ENCODE results near the gene C9orf78. TPM values are rescaled to one million over a fixed set of nuclear protein-coding genes. Genes with fewer than 3 reads are reported as not detected.

The C9orf78 gene
- total RNA-seq, 1 experiment from 2014 or later, result 30.0 TPM

- DNase-seq (ENCODE audit: unreplicated experiment), result no peak
- Mint-ChIP-seq H3K36me3 (ENCODE audit: insufficient read depth, unreplicated experiment) (peaks cover 77% of the 10 kb centered on the region), H3K4me3 (ENCODE audit: unreplicated experiment) (no peak overlapping the region), H3K27ac (ENCODE audit: low read depth, unreplicated experiment) (no peak overlapping the region), H3K27me3 (ENCODE audit: insufficient read depth, unreplicated experiment) (no peaks in the 10 kb centered on the region), H3K9me3 (ENCODE audit: unreplicated experiment) (no peaks in the 10 kb centered on the region), H3K4me1 (ENCODE audit: insufficient read depth, unreplicated experiment) (no peaks in the 10 kb centered on the region)
- POLR2A ChIA-PET, result interaction anchor here (1.2 kb wide), 1 partner anchor 10 kb away, joined by 3 read pairs; the partner anchor contains the start of gene TOR1A
- CTCF ChIA-PET, result no interaction called here
- no TSS peak for BruUV-seq (replicated peaks)
- intact Hi-C loops (cut with micrococcal nuclease), result no loop called here
- no peak for TF ChIP-seq CTCF (IDR thresholded peaks at IDR 0.05; ENCODE audit: unreplicated experiment)
Measured at GRCh38 chr9:129814432-129815223, 20.4 kb downstream of the C9orf78 start.

- Mint-ChIP-seq H3K36me3 (ENCODE audit: insufficient read depth, unreplicated experiment) (peaks cover 78% of the 10 kb centered on the region), H3K4me3 (ENCODE audit: unreplicated experiment) (no peak overlapping the region), H3K27me3 (ENCODE audit: insufficient read depth, unreplicated experiment) (no peaks in the 10 kb centered on the region), H3K27ac (ENCODE audit: low read depth, unreplicated experiment) (no peak overlapping the region), H3K9me3 (ENCODE audit: unreplicated experiment) (no peaks in the 10 kb centered on the region), H3K4me1 (ENCODE audit: insufficient read depth, unreplicated experiment) (no peaks in the 10 kb centered on the region)
- TSS peak; percentile 36 for BruUV-seq (replicated peaks)
- TF ChIP-seq CTCF (IDR thresholded peaks at IDR 0.05; ENCODE audit: unreplicated experiment), result no peak
- ChIA-PET POLR2A (interaction anchor here (0.7 to 2.5 kb wide), 4 partner anchors 11 to 88 kb away, joined by 3 to 15 read pairs (median 4); partner anchors contain the start of genes TOR1A and TOR1B), CTCF (no interaction called here)
- intact Hi-C loops (cut with micrococcal nuclease), result no loop called here
- DNase-seq (ENCODE audit: unreplicated experiment), result no peak
Measured at GRCh38 chr9:129813661-129814060, 21.4 kb downstream of the C9orf78 start.

- TF ChIP-seq CTCF (IDR thresholded peaks at IDR 0.05; ENCODE audit: unreplicated experiment), result no peak
- Mint-ChIP-seq H3K4me1 (ENCODE audit: insufficient read depth, unreplicated experiment) (no peaks in the 10 kb centered on the region), H3K27me3 (ENCODE audit: insufficient read depth, unreplicated experiment) (no peaks in the 10 kb centered on the region), H3K27ac (ENCODE audit: low read depth, unreplicated experiment) (no peak overlapping the region), H3K36me3 (ENCODE audit: insufficient read depth, unreplicated experiment) (peaks cover 77% of the 10 kb centered on the region), H3K9me3 (ENCODE audit: unreplicated experiment) (no peaks in the 10 kb centered on the region), H3K4me3 (ENCODE audit: unreplicated experiment) (no peak overlapping the region)
- no TSS peak for BruUV-seq (replicated peaks)
- DNase-seq (ENCODE audit: unreplicated experiment), result no peak
- ChIA-PET CTCF (no interaction called here), POLR2A (interaction anchor here (1.0 to 3.2 kb wide), 4 partner anchors 9 to 171 kb away, joined by 3 to 16 read pairs (median 9); partner anchors contain the start of genes TOR1A and TOR1B)
- intact Hi-C loops (cut with micrococcal nuclease), result no loop called here
Measured at GRCh38 chr9:129812385-129812784, 22.7 kb downstream of the C9orf78 start.

GRCh38 chr9:129811967-129812363 lies 23.1 kb downstream of the C9orf78 start:
- Mint-ChIP-seq H3K27ac (ENCODE audit: low read depth, unreplicated experiment) (no peak overlapping the region), H3K4me1 (ENCODE audit: insufficient read depth, unreplicated experiment) (no peaks in the 10 kb centered on the region), H3K27me3 (ENCODE audit: insufficient read depth, unreplicated experiment) (no peaks in the 10 kb centered on the region), H3K4me3 (ENCODE audit: unreplicated experiment) (no peak overlapping the region), H3K9me3 (ENCODE audit: unreplicated experiment) (no peaks in the 10 kb centered on the region), H3K36me3 (ENCODE audit: insufficient read depth, unreplicated experiment) (peaks cover 77% of the 10 kb centered on the region)
- DNase-seq (ENCODE audit: unreplicated experiment), result no peak
- no peak for TF ChIP-seq CTCF (IDR thresholded peaks at IDR 0.05; ENCODE audit: unreplicated experiment)
- BruUV-seq (replicated peaks), result no TSS peak
- intact Hi-C loops (cut with micrococcal nuclease), result no loop called here
- CTCF ChIA-PET, result no interaction called here
- POLR2A ChIA-PET, result interaction anchor here (1.0 to 3.2 kb wide), 4 partner anchors 9 to 171 kb away, joined by 3 to 16 read pairs (median 9); partner anchors contain the start of genes TOR1A and TOR1B

Measured in MCF 10A (cell line).